Calu3 (cell line): ENCODE data around the gene TGFA. TPM values are rescaled to one million over a fixed set of nuclear protein-coding genes. Genes with fewer than 3 reads are reported as not detected.

Source experiments
- BruUV-seq: library from RNA; stranded (reverse); fragments of 400-500 nt; replicated peaks from 2 replicates; lab custom pipeline; 2021; lab: Mats Ljungman, UMichigan
- CTCF ChIA-PET: fragments of 300-600 bp; sonication (Branson Sonifier 250); formaldehyde crosslinking; loops from one replicate; lab custom pipeline; 2022; ENCODE audit warnings: antibody characterized with exemption; lab: Charles Lee
- DNase-seq: peaks from one replicate; pipeline ENCODE4 v3.0.0; 2022
- H3K27ac Mint-ChIP-seq: one replicate; pipeline ENCODE4 v1.8.0; 2022; ENCODE audit warnings: mixed read lengths; ENCODE audit not compliant: unreplicated experiment
- H3K27me3 Mint-ChIP-seq: one replicate; pipeline ENCODE4 v1.8.0; 2022; ENCODE audit warnings: mixed read lengths; ENCODE audit not compliant: unreplicated experiment
- H3K36me3 Mint-ChIP-seq: one replicate; pipeline ENCODE4 v1.8.0; 2022; ENCODE audit warnings: mild to moderate bottlenecking, moderate library complexity, mixed read lengths; ENCODE audit not compliant: insufficient read depth, unreplicated experiment
- H3K4me1 Mint-ChIP-seq: one replicate; pipeline ENCODE4 v1.8.0; 2022; ENCODE audit warnings: mild to moderate bottlenecking, low read depth, mixed read lengths; ENCODE audit not compliant: unreplicated experiment
- H3K4me3 Mint-ChIP-seq: one replicate; pipeline ENCODE4 v1.8.0; 2022; ENCODE audit warnings: mild to moderate bottlenecking, low read depth, moderate library complexity, mixed read lengths; ENCODE audit not compliant: unreplicated experiment
- H3K9me3 Mint-ChIP-seq: one replicate; pipeline ENCODE4 v1.8.0; 2022; ENCODE audit warnings: low read depth, mixed read lengths; ENCODE audit not compliant: unreplicated experiment
- intact Hi-C: fragments of 100-400 bp; cut with micrococcal nuclease; formaldehyde crosslinking; loops from one replicate; pipeline ENCODE4 v1.10.0; 2022; ENCODE audit not compliant: unreplicated experiment
- total RNA-seq: library from RNA; stranded (reverse); gene quantifications from 2 replicates; pipeline ENCODE4 v1.2.3, GENCODE V29; 2022
- TF ChIP-seq, protein P1 (sequence below): fragments of 200-600 bp; IDR thresholded peaks from one replicate; pipeline ENCODE4 v1.8.0; 2022; ENCODE audit warnings: antibody characterized with exemption; ENCODE audit not compliant: unreplicated experiment

Gene TGFA
- total RNA-seq, 1 experiment from 2014 or later = 80.0 TPM

DNA sequence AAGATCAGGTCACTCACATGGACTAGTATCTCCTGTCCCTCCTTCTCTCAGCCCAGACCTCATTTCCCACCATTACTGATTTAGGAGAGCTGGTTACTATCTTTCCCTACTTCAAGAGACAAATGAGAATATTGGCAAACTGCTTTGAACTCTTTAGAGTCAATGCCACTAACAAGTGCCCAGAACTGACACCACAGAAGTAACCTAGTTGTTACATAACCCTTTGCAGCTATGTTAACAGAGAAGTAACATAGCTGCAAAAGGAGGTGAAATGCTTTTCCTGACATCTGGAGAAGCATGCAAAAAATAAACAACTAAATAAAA is 30.0 kb downstream of the TGFA start:
- CTCF ChIA-PET = interaction anchor here (2.0 kb wide), 1 partner anchor 15 kb away, joined by 14 read pairs; no protein-coding TSS in a partner anchor
- no TSS peak for BruUV-seq
- no peak for DNase-seq
- intact Hi-C loops = no loop called here
- no peaks in the 10 kb centered on the region for H3K27me3 Mint-ChIP-seq
- H3K27ac Mint-ChIP-seq = peak overlapping the region; percentile 96
- H3K9me3 Mint-ChIP-seq = no peaks in the 10 kb centered on the region
- TF ChIP-seq, protein P1, sequence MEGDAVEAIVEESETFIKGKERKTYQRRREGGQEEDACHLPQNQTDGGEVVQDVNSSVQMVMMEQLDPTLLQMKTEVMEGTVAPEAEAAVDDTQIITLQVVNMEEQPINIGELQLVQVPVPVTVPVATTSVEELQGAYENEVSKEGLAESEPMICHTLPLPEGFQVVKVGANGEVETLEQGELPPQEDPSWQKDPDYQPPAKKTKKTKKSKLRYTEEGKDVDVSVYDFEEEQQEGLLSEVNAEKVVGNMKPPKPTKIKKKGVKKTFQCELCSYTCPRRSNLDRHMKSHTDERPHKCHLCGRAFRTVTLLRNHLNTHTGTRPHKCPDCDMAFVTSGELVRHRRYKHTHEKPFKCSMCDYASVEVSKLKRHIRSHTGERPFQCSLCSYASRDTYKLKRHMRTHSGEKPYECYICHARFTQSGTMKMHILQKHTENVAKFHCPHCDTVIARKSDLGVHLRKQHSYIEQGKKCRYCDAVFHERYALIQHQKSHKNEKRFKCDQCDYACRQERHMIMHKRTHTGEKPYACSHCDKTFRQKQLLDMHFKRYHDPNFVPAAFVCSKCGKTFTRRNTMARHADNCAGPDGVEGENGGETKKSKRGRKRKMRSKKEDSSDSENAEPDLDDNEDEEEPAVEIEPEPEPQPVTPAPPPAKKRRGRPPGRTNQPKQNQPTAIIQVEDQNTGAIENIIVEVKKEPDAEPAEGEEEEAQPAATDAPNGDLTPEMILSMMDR = no peak
- peak overlapping the region; percentile 54 for H3K4me3 Mint-ChIP-seq
- H3K4me1 Mint-ChIP-seq = peaks cover 67% of the 10 kb centered on the region
- H3K36me3 Mint-ChIP-seq = peaks cover 34% of the 10 kb centered on the region

DNA sequence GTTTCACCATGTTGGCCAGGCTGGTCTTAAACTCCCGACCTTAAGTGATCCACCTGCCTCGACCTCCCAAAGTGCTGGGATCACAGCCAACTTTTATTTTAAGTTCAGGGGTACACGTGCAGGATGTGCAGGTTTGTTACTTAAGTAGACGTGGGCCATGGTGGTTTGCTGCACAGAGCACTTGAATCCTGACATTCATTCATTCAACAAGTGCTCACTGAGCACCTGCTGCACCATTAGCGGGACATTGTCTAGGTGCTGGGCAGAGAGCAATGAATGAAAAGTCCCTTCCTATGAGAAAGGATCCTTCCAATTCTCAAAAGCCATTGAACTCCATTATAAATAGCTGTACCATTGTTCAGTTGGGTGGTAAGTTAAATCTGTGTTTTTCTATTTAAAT is 31.0 kb downstream of the TGFA start:
- DNase-seq = no peak
- no peaks in the 10 kb centered on the region for H3K9me3 Mint-ChIP-seq
- CTCF ChIA-PET = no interaction called here
- peaks cover 39% of the 10 kb centered on the region for H3K36me3 Mint-ChIP-seq
- H3K4me3 Mint-ChIP-seq = no peak overlapping the region
- peaks cover 58% of the 10 kb centered on the region for H3K4me1 Mint-ChIP-seq
- TF ChIP-seq, protein P1 = no peak
- intact Hi-C loops = no loop called here
- BruUV-seq = no TSS peak
- no peak overlapping the region for H3K27ac Mint-ChIP-seq
- no peaks in the 10 kb centered on the region for H3K27me3 Mint-ChIP-seq

DNA sequence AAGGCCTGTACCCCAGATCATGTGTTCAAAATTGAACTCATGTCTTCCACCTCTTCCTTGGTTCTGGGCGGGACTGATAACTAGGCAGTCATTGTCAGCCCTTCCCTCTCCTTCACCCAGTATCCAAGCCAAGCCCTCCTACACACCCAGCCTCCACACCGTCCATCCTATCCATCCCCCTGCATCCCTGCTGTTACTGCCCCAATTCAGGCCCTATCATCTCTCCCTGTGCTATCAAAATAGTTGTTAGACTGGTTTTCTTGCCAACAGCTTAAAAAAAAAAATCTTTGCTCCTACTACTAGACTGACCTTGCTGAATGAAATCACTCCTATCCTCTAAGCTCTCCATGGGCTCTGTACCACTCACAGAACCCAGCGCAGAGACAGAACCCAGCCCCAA is 32.8 kb downstream of the TGFA start:
- CTCF ChIA-PET = interaction anchor here (0.6 to 0.9 kb wide), 2 partner anchors 11 to 171 kb away, joined by 3 to 4 read pairs; no protein-coding TSS in a partner anchor
- intact Hi-C loops = no loop called here
- no TSS peak for BruUV-seq
- Mint-ChIP-seq H3K4me1 (peaks cover 46% of the 10 kb centered on the region), H3K4me3 (no peak overlapping the region), H3K27me3 (no peaks in the 10 kb centered on the region), H3K36me3 (peaks cover 42% of the 10 kb centered on the region), H3K27ac (peak overlapping the region; percentile 70), H3K9me3 (no peaks in the 10 kb centered on the region)
- DNase-seq = no peak
- TF ChIP-seq, protein P1 = no peak

DNA sequence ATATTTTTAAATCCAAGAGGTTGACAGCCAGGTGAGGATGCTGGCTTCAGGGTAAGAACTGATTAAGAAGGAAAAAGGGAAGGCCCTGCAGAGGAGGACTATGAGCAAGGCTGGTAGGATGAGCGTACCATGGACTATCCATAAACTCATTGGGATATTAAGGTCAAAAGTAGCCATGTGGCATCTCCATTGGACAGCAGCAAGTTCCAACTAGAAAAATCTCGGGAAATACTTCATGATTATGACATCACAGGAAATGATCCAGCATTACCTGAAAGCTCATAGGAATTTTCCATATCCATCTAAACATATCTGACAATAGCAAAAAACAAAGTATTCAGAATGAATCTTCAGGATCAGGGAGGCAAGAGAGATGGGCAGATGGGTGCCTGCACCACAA is 34.2 kb downstream of the TGFA start:
- no peak for DNase-seq
- H3K27me3 Mint-ChIP-seq = no peaks in the 10 kb centered on the region
- H3K4me3 Mint-ChIP-seq = no peak overlapping the region
- H3K9me3 Mint-ChIP-seq = no peaks in the 10 kb centered on the region
- peaks cover 36% of the 10 kb centered on the region for H3K36me3 Mint-ChIP-seq
- intact Hi-C loops = no loop called here
- peaks cover 45% of the 10 kb centered on the region for H3K4me1 Mint-ChIP-seq
- no TSS peak for BruUV-seq
- CTCF ChIA-PET = no interaction called here
- H3K27ac Mint-ChIP-seq = no peak overlapping the region
- TF ChIP-seq, protein P1 = no peak
